Activated CD8-positive, alpha-beta memory T cell treated with anti-CD3 and anti-CD28 coated beads for 36 hours (primary cell): ENCODE results near the gene ACD. TPM values are rescaled to one million over a fixed set of nuclear protein-coding genes. Genes with fewer than 3 reads are reported as not detected.

Experiments used
- CTCF ChIA-PET: fragments of 350-600 bp; sonication (Branson Sonifier 250); formaldehyde crosslinking; loops from one replicate; lab custom pipeline; 2021; ENCODE audit warnings: antibody characterized with exemption; lab: Charles Lee
- POLR2A ChIA-PET: fragments of 350-600 bp; sonication (Branson Sonifier 250); formaldehyde crosslinking; loops from one replicate; lab custom pipeline; 2021; ENCODE audit warnings: antibody characterized with exemption; lab: Charles Lee
- total RNA-seq, 2 experiments: library from RNA; stranded (reverse); gene quantifications; one replicate each; pipeline ENCODE4 v1.2.3, GENCODE V29; 2021

Gene ACD
- total RNA-seq, 2 experiments from 2014 or later = 75.8 to 78.5 TPM

GRCh38 chr16:67637625-67638024, 22.4 kb downstream of the ACD start:
- ChIA-PET POLR2A (no interaction called here), CTCF (interaction anchor here (1.0 to 2.2 kb wide), 2 partner anchors 75 to 116 kb away, joined by 3 to 6 read pairs; partner anchors contain the start of gene CTCF)

- CTCF ChIA-PET = interaction anchor here (2.2 kb wide), 1 partner anchor 115 kb away, joined by 6 read pairs; no protein-coding TSS in a partner anchor
- POLR2A ChIA-PET = no interaction called here
Measured at GRCh38 chr16:67636713-67637112, 23.3 kb downstream of the ACD start.

GRCh38 chr16:67632415-67633172, 27.5 kb downstream of the ACD start:
- POLR2A ChIA-PET = no interaction called here
- CTCF ChIA-PET = interaction anchor here (1.8 kb wide), 1 partner anchor 112 kb away, joined by 8 read pairs; no protein-coding TSS in a partner anchor

- POLR2A ChIA-PET = interaction anchor here (0.6 kb wide), 1 partner anchor 46 kb away, joined by 3 read pairs; no protein-coding TSS in a partner anchor
Measured at GRCh38 chr16:67628216-67628615, 31.8 kb downstream of the ACD start.

DNA sequence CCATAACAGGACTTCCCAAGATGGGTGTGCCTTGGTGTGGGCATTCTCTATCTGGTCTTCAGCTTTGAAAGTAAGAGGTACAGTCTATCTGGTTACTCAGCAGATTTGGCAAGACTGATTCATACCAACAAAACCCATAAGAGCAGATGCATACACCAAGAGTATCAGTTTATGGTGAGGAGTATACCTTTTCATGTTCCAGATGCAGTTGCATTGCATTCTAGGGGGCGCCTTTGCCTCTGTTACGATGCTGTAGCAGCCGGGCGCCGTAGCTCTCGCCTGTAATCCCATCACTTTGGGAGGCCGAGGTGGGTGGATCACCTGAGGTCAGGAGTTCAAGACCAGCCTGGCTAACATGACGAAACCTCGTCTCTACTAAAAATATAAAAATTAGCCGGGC, 46.3 kb downstream of the ACD start:
- CTCF ChIA-PET = interaction anchor here (1.5 kb wide), 2 partner anchors 9 to 67 kb away, joined by 4 to 5 read pairs; no protein-coding TSS in a partner anchor
- POLR2A ChIA-PET = interaction anchor here (0.6 kb wide), 1 partner anchor 82 kb away, joined by 3 read pairs; no protein-coding TSS in a partner anchor

More at GRCh38 chr16:67628216-67628615, 31.8 kb downstream of the ACD start:
- CTCF ChIA-PET = no interaction called here

DNA sequence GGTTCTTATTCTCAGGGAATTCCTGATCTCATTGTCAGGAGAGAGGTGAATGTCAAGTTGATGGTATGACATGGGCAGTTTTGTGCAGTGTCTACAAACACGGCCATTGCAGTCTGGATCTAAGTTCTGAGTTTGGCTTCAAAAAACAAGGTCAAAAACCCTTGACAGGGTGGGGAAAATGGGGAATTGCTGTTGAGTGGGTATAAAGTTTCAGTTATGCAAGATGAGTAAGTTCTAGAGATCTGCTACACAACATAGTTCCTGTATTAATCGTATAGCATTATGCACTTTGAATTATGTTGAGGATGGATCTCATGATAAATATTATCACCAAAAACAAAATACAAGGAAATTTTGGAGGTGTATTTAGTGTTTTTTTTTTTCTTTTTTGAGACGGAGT, 51.7 kb downstream of the ACD start:
- POLR2A ChIA-PET = no interaction called here

More for the DNA sequence above, 51.7 kb downstream of the ACD start:
- CTCF ChIA-PET = no interaction called here

Other genes starting within 250 kb of the ACD start
- gene ZDHHC1, start 243.8 kb downstream of the ACD start, total RNA-seq = 1 to 10 TPM; 1.0 to 1.1 TPM
- 1 to 10 TPM; 1.3 to 1.9 TPM for gene HSD11B2, start 229.1 kb downstream of the ACD start, total RNA-seq
- 10 to 100 TPM; 42.2 to 45.0 TPM for gene ATP6V0D1, start 179.1 kb downstream of the ACD start, total RNA-seq
- under 1 TPM in 1 of 2 experiments, not detected in 1; 0.25 TPM for gene AGRP, start 176.7 kb downstream of the ACD start, total RNA-seq
- 10 to 100 TPM; 23.4 to 30.9 TPM for gene RIPOR1, start 131.4 kb downstream of the ACD start, total RNA-seq
- 10 to 100 TPM; 54.2 to 55.1 TPM for gene CTCF, start 97.7 kb downstream of the ACD start, total RNA-seq
- 100 to 1,000 TPM; 124 to 130 TPM for gene CARMIL2, start 15.1 kb downstream of the ACD start, total RNA-seq
- gene PARD6A, start 700 bp upstream of the ACD start, total RNA-seq = 10 to 100 TPM; 17.4 to 18.3 TPM
- gene ENKD1, start 6.5 kb upstream of the ACD start, total RNA-seq = 10 to 100 TPM; 15.0 to 17.0 TPM
- gene C16orf86, start 6.6 kb upstream of the ACD start, total RNA-seq = 1 to 10 TPM; 1.7 to 2.0 TPM
- gene GFOD2, start 59.1 kb upstream of the ACD start, total RNA-seq = 10 to 100 TPM; 19.1 to 22.9 TPM
- 10 to 100 TPM; 18.0 to 18.7 TPM for gene RANBP10, start 146.3 kb upstream of the ACD start, total RNA-seq
- gene TSNAXIP1, start 146.6 kb upstream of the ACD start, total RNA-seq = 1 to 10 TPM in 1 of 2 experiments, under 1 TPM in 1; 0.84 to 1.7 TPM
- gene THAP11, start 182.1 kb upstream of the ACD start, total RNA-seq = 10 to 100 TPM; 53.4 to 53.9 TPM
- 100 to 1,000 TPM; 176 to 179 TPM for gene NUTF2, start 186.7 kb upstream of the ACD start, total RNA-seq
- gene CENPT, start 187.4 kb upstream of the ACD start, total RNA-seq = 10 to 100 TPM; 49.3 to 50.7 TPM
- 100 to 1,000 TPM; 102 to 104 TPM for gene EDC4, start 212.8 kb upstream of the ACD start, total RNA-seq
- 1 to 10 TPM in 1 of 2 experiments, under 1 TPM in 1; 0.59 to 1.1 TPM for gene NRN1L, start 224.6 kb upstream of the ACD start, total RNA-seq
- gene PSKH1, start 233.0 kb upstream of the ACD start, total RNA-seq = 10 to 100 TPM; 13.4 to 14.7 TPM